ENCODE measurements around the gene GNG12. TPM values are rescaled to one million over a fixed set of nuclear protein-coding genes. Genes with fewer than 3 reads are reported as not detected.

Gene GNG12
- total RNA-seq, 1 donor from 2014 or later: 68.4 TPM

- DNase-seq (ENCODE audit: low spot score): no peak
Measured at GRCh38 chr1:67815303-67816094, 17.8 kb downstream of the GNG12 start.

- no peak for DNase-seq (ENCODE audit: low spot score)
Measured at GRCh38 chr1:67814121-67814772, 19.0 kb downstream of the GNG12 start.

GRCh38 chr1:67812226-67812625 lies 21.0 kb downstream of the GNG12 start:
- DNase-seq (ENCODE audit: low spot score): no peak

GRCh38 chr1:67811781-67812180 lies 21.5 kb downstream of the GNG12 start:
- DNase-seq (ENCODE audit: low spot score): no peak

- DNase-seq (ENCODE audit: low spot score): no peak
Measured at GRCh38 chr1:67809887-67810286, 23.4 kb downstream of the GNG12 start.

GRCh38 chr1:67807282-67807681 lies 26.0 kb downstream of the GNG12 start:
- DNase-seq (ENCODE audit: low spot score): no peak

GRCh38 chr1:67804710-67805109 lies 28.6 kb downstream of the GNG12 start:
- DNase-seq (ENCODE audit: low spot score): no peak

- DNase-seq (ENCODE audit: low spot score): no peak
Measured at GRCh38 chr1:67803380-67804279, 29.6 kb downstream of the GNG12 start.

- no peak for DNase-seq (ENCODE audit: low spot score)
Measured at GRCh38 chr1:67802565-67802964, 30.7 kb downstream of the GNG12 start.

GRCh38 chr1:67801903-67802302 lies 31.4 kb downstream of the GNG12 start:
- no peak for DNase-seq (ENCODE audit: low spot score)

GRCh38 chr1:67795179-67795912 lies 37.9 kb downstream of the GNG12 start:
- no peak for DNase-seq (ENCODE audit: low spot score)

GRCh38 chr1:67793562-67793961 lies 39.7 kb downstream of the GNG12 start:
- no peak for DNase-seq (ENCODE audit: low spot score)

- no peak for DNase-seq (ENCODE audit: low spot score)
Measured at GRCh38 chr1:67792741-67793458, 40.4 kb downstream of the GNG12 start.

- DNase-seq (ENCODE audit: low spot score): no peak
Measured at GRCh38 chr1:67792103-67792502, 41.2 kb downstream of the GNG12 start.

- no peak for DNase-seq (ENCODE audit: low spot score)
Measured at GRCh38 chr1:67791686-67792085, 41.6 kb downstream of the GNG12 start.

- DNase-seq (ENCODE audit: low spot score): no peak
Measured at GRCh38 chr1:67791261-67791660, 42.0 kb downstream of the GNG12 start.

- no peak for DNase-seq (ENCODE audit: low spot score)
Measured at GRCh38 chr1:67790201-67790692, 43.0 kb downstream of the GNG12 start.

- DNase-seq (ENCODE audit: low spot score): no peak
Measured at GRCh38 chr1:67789551-67789950, 43.7 kb downstream of the GNG12 start.

- DNase-seq (ENCODE audit: low spot score): no peak
Measured at GRCh38 chr1:67788904-67789303, 44.4 kb downstream of the GNG12 start.

- no peak for DNase-seq (ENCODE audit: low spot score)
Measured at GRCh38 chr1:67788238-67788790, 45.0 kb downstream of the GNG12 start.
